GM21515 (cell line): ENCODE data around the gene GARRE1.
A peak's percentile ranks its signal among the peaks of the same experiment; 100 is the strongest.
"Not testable (repeated sequence)": the region's sequence is repeated elsewhere in the genome, so short reads cannot be mapped to it uniquely, and the experiment has no call there.

ENCODE experiments used
- ATAC-seq: cut with Tn5 transposase; IDR thresholded peaks from one replicate; pipeline ENCODE4 v1.9.1; 2021; ENCODE audit not compliant: unreplicated experiment

GARRE1 gene, protein sequence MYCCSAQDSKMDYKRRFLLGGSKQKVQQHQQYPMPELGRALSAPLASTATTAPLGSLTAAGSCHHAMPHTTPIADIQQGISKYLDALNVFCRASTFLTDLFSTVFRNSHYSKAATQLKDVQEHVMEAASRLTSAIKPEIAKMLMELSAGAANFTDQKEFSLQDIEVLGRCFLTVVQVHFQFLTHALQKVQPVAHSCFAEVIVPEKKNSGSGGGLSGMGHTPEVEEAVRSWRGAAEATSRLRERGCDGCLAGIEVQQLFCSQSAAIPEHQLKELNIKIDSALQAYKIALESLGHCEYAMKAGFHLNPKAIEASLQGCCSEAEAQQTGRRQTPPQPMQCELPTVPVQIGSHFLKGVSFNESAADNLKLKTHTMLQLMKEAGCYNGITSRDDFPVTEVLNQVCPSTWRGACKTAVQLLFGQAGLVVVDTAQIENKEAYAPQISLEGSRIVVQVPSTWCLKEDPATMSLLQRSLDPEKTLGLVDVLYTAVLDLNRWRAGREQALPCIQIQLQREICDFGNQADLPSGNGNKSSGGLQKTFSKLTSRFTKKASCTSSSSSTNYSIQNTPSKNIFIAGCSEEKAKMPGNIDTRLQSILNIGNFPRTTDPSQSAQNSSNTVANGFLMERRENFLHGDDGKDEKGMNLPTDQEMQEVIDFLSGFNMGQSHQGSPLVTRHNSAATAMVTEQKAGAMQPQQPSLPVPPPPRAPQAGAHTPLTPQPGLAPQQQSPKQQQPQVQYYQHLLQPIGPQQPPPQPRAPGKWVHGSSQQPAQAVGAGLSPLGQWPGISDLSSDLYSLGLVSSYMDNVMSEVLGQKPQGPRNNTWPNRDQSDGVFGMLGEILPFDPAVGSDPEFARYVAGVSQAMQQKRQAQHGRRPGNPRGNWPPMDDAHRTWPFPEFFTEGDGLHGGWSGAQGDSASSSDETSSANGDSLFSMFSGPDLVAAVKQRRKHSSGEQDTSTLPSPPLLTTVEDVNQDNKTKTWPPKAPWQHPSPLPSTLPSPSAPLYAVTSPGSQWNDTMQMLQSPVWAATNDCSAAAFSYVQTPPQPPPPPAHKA (N-terminal part only)

DNA sequence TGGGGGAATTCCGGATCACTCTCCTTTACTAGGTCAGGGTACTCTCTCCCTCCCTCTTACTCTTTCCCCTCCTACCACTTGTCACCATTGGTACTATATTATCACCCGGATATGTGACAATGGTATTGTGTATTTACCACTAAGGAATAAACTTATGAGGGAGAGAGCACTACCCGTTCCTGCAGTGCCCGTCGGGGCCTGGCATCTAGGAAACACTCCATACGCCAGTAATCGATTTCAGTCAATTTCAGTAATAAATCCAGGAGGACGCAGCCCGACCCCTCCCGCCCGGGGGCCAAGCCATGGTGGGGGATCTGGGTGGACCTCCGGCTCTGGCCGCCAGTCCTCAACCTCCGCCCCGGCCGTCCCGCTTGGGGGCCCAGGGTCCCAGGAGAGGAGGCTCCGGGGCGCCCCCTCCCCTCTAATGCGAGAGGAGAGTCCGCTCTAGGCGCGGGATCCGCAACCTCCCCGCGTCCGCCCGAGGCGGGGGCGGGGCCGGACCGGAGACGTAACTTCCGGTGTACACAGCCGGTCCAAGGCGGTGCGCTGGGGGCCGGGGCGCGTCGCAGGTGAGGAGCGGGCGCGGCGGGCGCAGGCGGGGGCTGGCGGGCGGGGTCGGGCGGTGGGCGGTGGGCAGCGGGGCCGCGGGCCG is at the start of gene GARRE1:
Gene GARRE1, plus strand, starts transcription at position 509 of the 652 bp plus-strand sequence. CDS start 45,920 bp downstream, outside the sequence.
- ATAC-seq, result peak; percentile 90

GRCh38 chr19:34205324-34205723 is 49.0 kb upstream of the GARRE1 start:
- ATAC-seq, result not testable (repeated sequence)

DNA sequence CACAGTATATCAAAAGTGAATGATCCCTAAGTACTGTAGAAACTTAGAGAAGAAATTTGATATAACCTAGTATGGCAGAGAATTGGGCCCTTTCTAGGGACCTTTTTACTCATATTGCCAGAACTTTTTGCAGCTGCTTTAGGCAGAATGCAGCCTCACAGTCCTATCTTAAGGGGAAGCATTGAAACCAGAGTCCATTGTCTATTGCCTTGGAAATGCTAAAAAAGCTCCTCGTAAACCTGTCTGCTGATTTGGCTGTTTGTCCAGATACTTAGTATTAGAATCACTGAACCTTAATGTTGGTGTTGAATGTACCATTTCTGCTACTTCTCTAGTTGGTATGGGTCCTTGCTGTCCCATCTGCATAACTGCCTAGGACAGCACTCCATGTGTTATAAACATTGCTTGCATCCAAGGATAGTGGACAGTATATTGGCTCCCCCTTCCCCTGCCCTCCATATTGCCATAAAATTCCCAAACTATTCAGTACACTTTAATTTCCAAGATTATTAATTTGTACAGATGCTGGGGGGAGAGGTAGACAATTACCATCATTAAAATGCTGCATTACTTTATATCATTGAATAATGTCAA is 46.0 kb upstream of the GARRE1 start:
- ATAC-seq, result no peak

GRCh38 chr19:34209726-34210125 is 44.6 kb upstream of the GARRE1 start:
- no peak for ATAC-seq

DNA sequence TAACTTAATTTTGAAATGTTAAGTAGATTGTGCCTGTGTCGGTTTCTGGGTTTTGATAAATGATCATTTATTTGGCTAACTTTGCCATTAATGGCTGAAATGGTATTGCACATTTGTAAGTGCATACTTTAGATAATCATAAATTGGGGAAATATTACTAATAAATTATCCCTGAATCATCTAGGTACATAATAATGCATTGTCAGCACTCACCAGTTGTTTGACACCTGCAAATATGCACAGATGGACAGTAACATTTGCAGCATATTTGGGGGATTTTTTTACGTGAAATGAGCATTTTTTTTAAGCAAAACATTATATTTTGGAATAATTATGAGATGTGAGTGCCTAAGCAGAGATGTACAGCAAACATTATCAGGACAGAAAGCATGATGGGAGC is 41.1 kb upstream of the GARRE1 start:
- no peak for ATAC-seq

- no peak for ATAC-seq
Observed at GRCh38 chr19:34214040-34214439, 40.3 kb upstream of the GARRE1 start.

- ATAC-seq, result no peak
Observed at GRCh38 chr19:34215006-34215665, 39.2 kb upstream of the GARRE1 start.

GRCh38 chr19:34215666-34216038 is 38.7 kb upstream of the GARRE1 start:
- ATAC-seq, result no peak

- not testable (repeated sequence) for ATAC-seq
Observed at GRCh38 chr19:34216745-34217219, 37.6 kb upstream of the GARRE1 start.

- peak; percentile 60 for ATAC-seq
Observed at GRCh38 chr19:34217952-34218817, 36.2 kb upstream of the GARRE1 start.

GRCh38 chr19:34218818-34219164 is 35.6 kb upstream of the GARRE1 start:
- no peak for ATAC-seq

GRCh38 chr19:34220472-34221063 is 33.8 kb upstream of the GARRE1 start:
- ATAC-seq, result no peak

DNA sequence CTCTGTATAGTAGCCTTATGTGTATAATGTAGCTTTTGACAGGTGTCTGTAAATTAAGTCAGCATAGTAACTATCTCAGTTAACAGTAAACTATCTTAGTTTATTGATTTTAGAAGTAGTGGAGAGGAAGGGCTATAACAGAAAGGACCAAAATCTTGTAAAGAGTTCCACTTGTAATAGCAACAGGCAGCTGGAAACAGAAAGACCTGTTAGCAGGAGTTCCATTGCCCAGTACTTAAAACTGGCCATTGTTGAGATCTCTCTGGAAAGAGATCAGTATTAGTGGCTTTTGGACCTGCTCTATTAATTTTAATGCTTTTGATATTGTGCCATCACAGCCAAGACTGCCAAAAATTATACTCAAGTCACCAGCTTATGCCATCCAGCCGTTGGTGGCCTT is 32.0 kb upstream of the GARRE1 start:
- ATAC-seq, result no peak

DNA sequence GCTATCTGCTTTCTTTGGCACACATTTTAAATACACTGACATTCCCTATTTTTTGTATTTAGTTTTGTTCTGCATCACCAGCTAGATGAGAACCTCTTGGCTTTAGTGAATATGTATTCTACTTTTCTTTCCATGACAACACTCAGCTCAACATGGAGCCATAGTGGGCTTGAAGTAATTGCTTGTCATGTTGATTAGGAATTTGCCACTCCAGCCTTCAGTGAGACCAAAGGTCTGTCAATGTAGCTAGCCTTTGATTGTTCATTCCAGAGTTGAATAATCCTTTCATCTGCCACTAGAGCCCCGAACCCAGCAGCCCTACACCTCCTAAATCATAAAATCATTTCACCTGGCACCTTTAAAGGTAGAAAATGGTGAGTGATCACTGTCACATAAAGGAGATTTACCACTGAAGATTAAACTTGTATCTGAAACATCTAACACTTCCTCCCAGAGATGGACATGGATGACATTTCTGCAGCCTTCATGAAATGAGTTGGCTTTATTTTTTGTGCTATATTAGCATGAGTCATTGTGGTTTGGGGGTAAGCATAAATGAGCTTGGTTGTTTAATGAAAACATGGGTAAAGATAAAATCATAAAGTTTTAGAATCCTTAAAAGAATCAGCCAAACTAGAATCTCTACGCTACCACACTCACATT is 29.2 kb upstream of the GARRE1 start:
- ATAC-seq, result no peak

DNA sequence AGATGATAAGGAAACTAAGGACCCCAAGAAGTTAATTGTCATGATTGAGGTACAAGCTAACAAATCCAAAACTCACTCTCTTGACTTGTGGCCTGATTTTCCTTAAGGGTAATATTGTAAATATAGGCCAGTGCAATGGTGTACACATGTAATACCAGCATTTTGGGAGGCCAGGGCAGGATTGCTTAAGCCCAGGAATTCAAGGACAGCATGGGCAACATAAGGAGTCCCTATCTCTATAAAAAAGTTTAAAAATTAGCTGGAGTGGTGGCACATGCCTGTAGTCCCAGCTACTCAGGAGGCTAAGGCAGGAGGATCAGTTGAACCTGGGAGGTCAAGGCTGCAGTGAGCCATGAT is 28.7 kb upstream of the GARRE1 start:
- no peak for ATAC-seq

GRCh38 chr19:34226036-34226435 is 28.3 kb upstream of the GARRE1 start:
- no peak for ATAC-seq

GRCh38 chr19:34228347-34228746 is 26.0 kb upstream of the GARRE1 start:
- no peak for ATAC-seq

DNA sequence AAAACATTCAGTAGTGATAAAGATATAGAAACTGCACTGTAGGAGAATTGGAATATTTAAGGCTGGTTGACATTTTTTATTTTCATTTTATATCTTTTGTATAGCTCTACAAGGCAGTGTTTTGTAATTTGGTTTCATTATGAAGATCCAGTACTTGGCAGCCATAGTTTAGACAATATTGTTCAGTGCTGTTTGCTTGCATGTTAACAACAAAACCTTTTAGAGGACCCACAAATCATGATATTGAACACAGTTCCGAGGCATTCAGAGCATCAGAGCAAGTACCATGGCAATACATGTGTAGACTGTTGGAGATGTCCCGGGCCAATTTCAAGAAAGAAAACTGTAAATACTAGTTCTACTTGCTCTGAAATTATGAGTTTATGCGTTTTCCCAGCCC is 25.6 kb upstream of the GARRE1 start:
- no peak for ATAC-seq
